WTC11 (cell line): Measurements from ENCODE around the gene MMP28. TPM values are rescaled to one million over a fixed set of nuclear protein-coding genes. Genes with fewer than 3 reads are reported as not detected.

Experiments
- ATAC-seq: fragments of 200-7000 bp; cut with Tn5 transposase; 2 replicates; pipeline ENCODE4 v1.10.0; 2021; ENCODE audit warnings: mild to moderate bottlenecking, moderate library complexity
- CTCF ChIA-PET: fragments of 300-600 bp; sonication (Branson Sonifier 250); formaldehyde crosslinking; loops from one replicate; lab custom pipeline; 2021; ENCODE audit warnings: antibody characterized with exemption; lab: Charles Lee
- POLR2A ChIA-PET: fragments of 350-600 bp; sonication (Branson Sonifier 250); formaldehyde crosslinking; loops from one replicate; lab custom pipeline; 2021; ENCODE audit warnings: antibody characterized with exemption; lab: Charles Lee
- DNase-seq: peaks from one replicate; pipeline ENCODE4 v3.0.0; 2021; ENCODE audit warnings: low spot score
- H3K27ac Mint-ChIP-seq: 2 replicates; pipeline ENCODE4 v1.8.0; 2021; ENCODE audit warnings: mixed read lengths
- H3K27me3 Mint-ChIP-seq: 2 replicates; pipeline ENCODE4 v1.8.0; 2021; ENCODE audit warnings: low read depth, mild to moderate bottlenecking, moderate library complexity, mixed read lengths
- H3K36me3 Mint-ChIP-seq: 2 replicates; pipeline ENCODE4 v1.8.0; 2021; ENCODE audit warnings: mixed read lengths
- H3K4me1 Mint-ChIP-seq: 2 replicates; pipeline ENCODE4 v1.8.0; 2022; ENCODE audit warnings: mixed read lengths
- H3K4me3 Mint-ChIP-seq: 2 replicates; pipeline ENCODE4 v1.8.0; 2021; ENCODE audit warnings: mild to moderate bottlenecking, moderate library complexity, mixed read lengths
- H3K9me3 Mint-ChIP-seq: 2 replicates; pipeline ENCODE4 v1.8.0; 2021; ENCODE audit warnings: mixed read lengths
- FOXK1 ChIP-seq: sonication (generic); formaldehyde crosslinking; IDR thresholded peaks from 2 replicates; pipeline ENCODE4 v1.8.0; 2022; ENCODE audit warnings: mild to moderate bottlenecking, moderate library complexity, missing genetic modification reagents
- FOXP1 ChIP-seq: sonication (generic); formaldehyde crosslinking; IDR thresholded peaks from 2 replicates; pipeline ENCODE4 v1.8.0; 2022; ENCODE audit warnings: missing genetic modification reagents, mild to moderate bottlenecking, moderate library complexity, borderline replicate concordance
- KAT7 ChIP-seq: sonication (generic); formaldehyde crosslinking; IDR thresholded peaks from 2 replicates; pipeline ENCODE4 v1.8.1; 2023; ENCODE audit warnings: missing genetic modification reagents, mild to moderate bottlenecking, borderline replicate concordance
- OVOL2 ChIP-seq: fragments of 250-450 bp; sonication (Bioruptor Pico); IDR thresholded peaks from 2 replicates; pipeline ENCODE4 v1.9.0; 2021; ENCODE audit warnings: mild to moderate bottlenecking, borderline replicate concordance
- RELA ChIP-seq: sonication (generic); formaldehyde crosslinking; IDR thresholded peaks from 2 replicates; pipeline ENCODE4 v1.8.1; 2022; ENCODE audit warnings: missing genetic modification reagents, mild to moderate bottlenecking, borderline replicate concordance
- RORB ChIP-seq: fragments of 250-450 bp; sonication (Bioruptor Pico); IDR thresholded peaks from 2 replicates; pipeline ENCODE4 v1.9.0; 2021; ENCODE audit warnings: mild to moderate bottlenecking
- TEAD1 ChIP-seq: sonication (generic); formaldehyde crosslinking; IDR thresholded peaks from 2 replicates; pipeline ENCODE4 v1.8.0; 2022; ENCODE audit warnings: mild to moderate bottlenecking, missing genetic modification reagents
- ZBTB21 ChIP-seq: sonication (generic); formaldehyde crosslinking; IDR thresholded peaks from 2 replicates; pipeline ENCODE4 v1.8.1; 2023; ENCODE audit warnings: mild to moderate bottlenecking, missing genetic modification reagents, borderline replicate concordance
- ZNF423 ChIP-seq: fragments of 250-450 bp; sonication (Bioruptor Pico); IDR thresholded peaks from 2 replicates; pipeline ENCODE4 v2.1.2; 2022; ENCODE audit warnings: mild to moderate bottlenecking, moderate library complexity
- ZNF671 ChIP-seq: fragments of 250-450 bp; sonication (Bioruptor Pico); IDR thresholded peaks from 2 replicates; pipeline ENCODE4 v1.8.0; 2021; ENCODE audit warnings: mild to moderate bottlenecking
- total RNA-seq: library from RNA; stranded (reverse); gene quantifications from 3 replicates; pipeline ENCODE4 v1.2.3, GENCODE V29; 2021
- TF ChIP-seq, protein P1 (sequence below): fragments of 250-450 bp; sonication (Bioruptor Pico); IDR thresholded peaks from 2 replicates; pipeline ENCODE4 v1.9.0; 2021; ENCODE audit warnings: mild to moderate bottlenecking, borderline replicate concordance
- TF ChIP-seq, protein P2 (sequence below): sonication (generic); formaldehyde crosslinking; IDR thresholded peaks from 2 replicates; pipeline ENCODE4 v1.8.1; 2022; ENCODE audit warnings: mild to moderate bottlenecking, missing genetic modification reagents, moderate library complexity, borderline replicate concordance
- TF ChIP-seq, protein P3 (sequence below): sonication (generic); formaldehyde crosslinking; IDR thresholded peaks from 2 replicates; pipeline ENCODE4 v1.8.1; 2023; ENCODE audit warnings: mild to moderate bottlenecking, missing genetic modification reagents
- TF ChIP-seq, protein P4 (sequence below): sonication (generic); formaldehyde crosslinking; IDR thresholded peaks from 2 replicates; pipeline ENCODE4 v1.8.1; 2022; ENCODE audit warnings: low read depth, missing genetic modification reagents, borderline replicate concordance
- TF ChIP-seq, protein P5 (sequence below): sonication (generic); formaldehyde crosslinking; IDR thresholded peaks from 2 replicates; pipeline ENCODE4 v1.8.1; 2023; ENCODE audit warnings: mild to moderate bottlenecking, missing genetic modification reagents, moderate library complexity
- TF ChIP-seq, protein P6 (sequence below): sonication (generic); formaldehyde crosslinking; IDR thresholded peaks from 2 replicates; pipeline ENCODE4 v1.8.1; 2023; ENCODE audit warnings: mild to moderate bottlenecking, missing genetic modification reagents, moderate library complexity
- TF ChIP-seq, protein P7 (sequence below): fragments of 250-450 bp; sonication (Bioruptor Pico); IDR thresholded peaks from 2 replicates; pipeline ENCODE4 v1.9.0; 2021; ENCODE audit warnings: mild to moderate bottlenecking
- TF ChIP-seq, protein P8 (sequence below): sonication (generic); formaldehyde crosslinking; IDR thresholded peaks from 2 replicates; pipeline ENCODE4 v1.8.0; 2023; ENCODE audit warnings: missing genetic modification reagents
- TF ChIP-seq, protein P9 (sequence below): fragments of 250-450 bp; sonication (Bioruptor Pico); IDR thresholded peaks from 2 replicates; pipeline ENCODE4 v2.1.2; 2022; ENCODE audit warnings: mild to moderate bottlenecking, moderate library complexity

MMP28 gene
- total RNA-seq, 1 experiment from 2014 or later = 0.22 TPM

DNA sequence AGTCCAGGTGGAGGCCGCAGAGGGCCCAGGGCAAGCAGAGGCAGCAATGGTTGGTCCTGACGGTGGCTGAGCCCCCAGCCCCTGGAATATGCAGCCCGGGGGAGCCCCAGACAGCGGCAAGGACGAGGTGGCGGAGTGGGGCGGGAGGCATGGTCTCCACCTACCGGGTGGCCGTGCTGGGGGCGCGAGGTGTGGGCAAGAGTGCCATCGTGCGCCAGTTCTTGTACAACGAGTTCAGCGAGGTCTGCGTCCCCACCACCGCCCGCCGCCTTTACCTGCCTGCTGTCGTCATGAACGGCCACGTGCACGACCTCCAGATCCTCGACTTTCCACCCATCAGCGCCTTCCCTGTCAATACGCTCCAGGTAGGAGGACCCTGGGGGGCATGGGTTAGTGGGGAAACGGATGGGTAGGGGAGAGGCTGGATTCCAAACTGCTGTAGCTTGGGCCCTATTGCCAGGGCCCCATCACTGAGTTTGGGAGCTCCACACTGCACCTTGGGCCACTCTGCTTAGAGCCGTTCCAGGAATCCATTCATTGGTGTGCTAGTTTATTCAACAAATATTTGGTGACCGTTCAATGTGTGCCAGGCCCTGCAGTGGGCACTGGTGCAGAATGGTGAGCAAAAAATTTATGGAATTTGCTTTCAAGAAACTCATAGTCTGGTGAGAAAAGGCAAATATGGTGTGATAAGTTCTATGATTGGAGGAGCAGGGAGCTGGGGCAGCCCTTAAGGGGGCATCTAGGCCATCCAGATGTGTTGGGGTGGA lies 60.2 kb downstream of the MMP28 start:
- H3K4me1 Mint-ChIP-seq = peaks cover 14% of the 10 kb centered on the region
- TF ChIP-seq, protein P1, sequence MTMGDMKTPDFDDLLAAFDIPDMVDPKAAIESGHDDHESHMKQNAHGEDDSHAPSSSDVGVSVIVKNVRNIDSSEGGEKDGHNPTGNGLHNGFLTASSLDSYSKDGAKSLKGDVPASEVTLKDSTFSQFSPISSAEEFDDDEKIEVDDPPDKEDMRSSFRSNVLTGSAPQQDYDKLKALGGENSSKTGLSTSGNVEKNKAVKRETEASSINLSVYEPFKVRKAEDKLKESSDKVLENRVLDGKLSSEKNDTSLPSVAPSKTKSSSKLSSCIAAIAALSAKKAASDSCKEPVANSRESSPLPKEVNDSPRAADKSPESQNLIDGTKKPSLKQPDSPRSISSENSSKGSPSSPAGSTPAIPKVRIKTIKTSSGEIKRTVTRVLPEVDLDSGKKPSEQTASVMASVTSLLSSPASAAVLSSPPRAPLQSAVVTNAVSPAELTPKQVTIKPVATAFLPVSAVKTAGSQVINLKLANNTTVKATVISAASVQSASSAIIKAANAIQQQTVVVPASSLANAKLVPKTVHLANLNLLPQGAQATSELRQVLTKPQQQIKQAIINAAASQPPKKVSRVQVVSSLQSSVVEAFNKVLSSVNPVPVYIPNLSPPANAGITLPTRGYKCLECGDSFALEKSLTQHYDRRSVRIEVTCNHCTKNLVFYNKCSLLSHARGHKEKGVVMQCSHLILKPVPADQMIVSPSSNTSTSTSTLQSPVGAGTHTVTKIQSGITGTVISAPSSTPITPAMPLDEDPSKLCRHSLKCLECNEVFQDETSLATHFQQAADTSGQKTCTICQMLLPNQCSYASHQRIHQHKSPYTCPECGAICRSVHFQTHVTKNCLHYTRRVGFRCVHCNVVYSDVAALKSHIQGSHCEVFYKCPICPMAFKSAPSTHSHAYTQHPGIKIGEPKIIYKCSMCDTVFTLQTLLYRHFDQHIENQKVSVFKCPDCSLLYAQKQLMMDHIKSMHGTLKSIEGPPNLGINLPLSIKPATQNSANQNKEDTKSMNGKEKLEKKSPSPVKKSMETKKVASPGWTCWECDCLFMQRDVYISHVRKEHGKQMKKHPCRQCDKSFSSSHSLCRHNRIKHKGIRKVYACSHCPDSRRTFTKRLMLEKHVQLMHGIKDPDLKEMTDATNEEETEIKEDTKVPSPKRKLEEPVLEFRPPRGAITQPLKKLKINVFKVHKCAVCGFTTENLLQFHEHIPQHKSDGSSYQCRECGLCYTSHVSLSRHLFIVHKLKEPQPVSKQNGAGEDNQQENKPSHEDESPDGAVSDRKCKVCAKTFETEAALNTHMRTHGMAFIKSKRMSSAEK (CRISPR knock-in tag) = no peak
- TF ChIP-seq, protein P2, sequence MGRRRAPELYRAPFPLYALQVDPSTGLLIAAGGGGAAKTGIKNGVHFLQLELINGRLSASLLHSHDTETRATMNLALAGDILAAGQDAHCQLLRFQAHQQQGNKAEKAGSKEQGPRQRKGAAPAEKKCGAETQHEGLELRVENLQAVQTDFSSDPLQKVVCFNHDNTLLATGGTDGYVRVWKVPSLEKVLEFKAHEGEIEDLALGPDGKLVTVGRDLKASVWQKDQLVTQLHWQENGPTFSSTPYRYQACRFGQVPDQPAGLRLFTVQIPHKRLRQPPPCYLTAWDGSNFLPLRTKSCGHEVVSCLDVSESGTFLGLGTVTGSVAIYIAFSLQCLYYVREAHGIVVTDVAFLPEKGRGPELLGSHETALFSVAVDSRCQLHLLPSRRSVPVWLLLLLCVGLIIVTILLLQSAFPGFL (CRISPR knock-in tag) = no peak
- no peak for TF ChIP-seq FOXK1 (CRISPR knock-in tag)
- TF ChIP-seq, protein P3, sequence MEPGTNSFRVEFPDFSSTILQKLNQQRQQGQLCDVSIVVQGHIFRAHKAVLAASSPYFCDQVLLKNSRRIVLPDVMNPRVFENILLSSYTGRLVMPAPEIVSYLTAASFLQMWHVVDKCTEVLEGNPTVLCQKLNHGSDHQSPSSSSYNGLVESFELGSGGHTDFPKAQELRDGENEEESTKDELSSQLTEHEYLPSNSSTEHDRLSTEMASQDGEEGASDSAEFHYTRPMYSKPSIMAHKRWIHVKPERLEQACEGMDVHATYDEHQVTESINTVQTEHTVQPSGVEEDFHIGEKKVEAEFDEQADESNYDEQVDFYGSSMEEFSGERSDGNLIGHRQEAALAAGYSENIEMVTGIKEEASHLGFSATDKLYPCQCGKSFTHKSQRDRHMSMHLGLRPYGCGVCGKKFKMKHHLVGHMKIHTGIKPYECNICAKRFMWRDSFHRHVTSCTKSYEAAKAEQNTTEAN (CRISPR knock-in tag) = no peak
- TF ChIP-seq OVOL2 = no peak
- TF ChIP-seq ZNF671 (CRISPR knock-in tag) = no peak
- TF ChIP-seq RORB (CRISPR knock-in tag) = no peak
- TF ChIP-seq, protein P4, sequence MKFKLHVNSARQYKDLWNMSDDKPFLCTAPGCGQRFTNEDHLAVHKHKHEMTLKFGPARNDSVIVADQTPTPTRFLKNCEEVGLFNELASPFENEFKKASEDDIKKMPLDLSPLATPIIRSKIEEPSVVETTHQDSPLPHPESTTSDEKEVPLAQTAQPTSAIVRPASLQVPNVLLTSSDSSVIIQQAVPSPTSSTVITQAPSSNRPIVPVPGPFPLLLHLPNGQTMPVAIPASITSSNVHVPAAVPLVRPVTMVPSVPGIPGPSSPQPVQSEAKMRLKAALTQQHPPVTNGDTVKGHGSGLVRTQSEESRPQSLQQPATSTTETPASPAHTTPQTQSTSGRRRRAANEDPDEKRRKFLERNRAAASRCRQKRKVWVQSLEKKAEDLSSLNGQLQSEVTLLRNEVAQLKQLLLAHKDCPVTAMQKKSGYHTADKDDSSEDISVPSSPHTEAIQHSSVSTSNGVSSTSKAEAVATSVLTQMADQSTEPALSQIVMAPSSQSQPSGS = no peak
- TF ChIP-seq, protein P5, sequence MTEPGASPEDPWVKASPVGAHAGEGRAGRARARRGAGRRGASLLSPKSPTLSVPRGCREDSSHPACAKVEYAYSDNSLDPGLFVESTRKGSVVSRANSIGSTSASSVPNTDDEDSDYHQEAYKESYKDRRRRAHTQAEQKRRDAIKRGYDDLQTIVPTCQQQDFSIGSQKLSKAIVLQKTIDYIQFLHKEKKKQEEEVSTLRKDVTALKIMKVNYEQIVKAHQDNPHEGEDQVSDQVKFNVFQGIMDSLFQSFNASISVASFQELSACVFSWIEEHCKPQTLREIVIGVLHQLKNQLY (CRISPR knock-in tag) = no peak
- TF ChIP-seq FOXP1 (CRISPR knock-in tag) = no peak
- no peak for TF ChIP-seq ZBTB21 (CRISPR knock-in tag)
- no peak for TF ChIP-seq KAT7 (CRISPR knock-in tag)
- no peak for TF ChIP-seq RELA (CRISPR knock-in tag)
- TF ChIP-seq, protein P6, sequence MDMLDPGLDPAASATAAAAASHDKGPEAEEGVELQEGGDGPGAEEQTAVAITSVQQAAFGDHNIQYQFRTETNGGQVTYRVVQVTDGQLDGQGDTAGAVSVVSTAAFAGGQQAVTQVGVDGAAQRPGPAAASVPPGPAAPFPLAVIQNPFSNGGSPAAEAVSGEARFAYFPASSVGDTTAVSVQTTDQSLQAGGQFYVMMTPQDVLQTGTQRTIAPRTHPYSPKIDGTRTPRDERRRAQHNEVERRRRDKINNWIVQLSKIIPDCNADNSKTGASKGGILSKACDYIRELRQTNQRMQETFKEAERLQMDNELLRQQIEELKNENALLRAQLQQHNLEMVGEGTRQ (CRISPR knock-in tag) = no peak
- TF ChIP-seq, all 79 proteins: peak for 0
- H3K27me3 Mint-ChIP-seq = peaks cover 26% of the 10 kb centered on the region
- no peaks in the 10 kb centered on the region for H3K9me3 Mint-ChIP-seq
- no peak for ATAC-seq
- peaks cover 5% of the 10 kb centered on the region; the same call in 1 of the 2 replicates for H3K36me3 Mint-ChIP-seq
- ChIA-PET POLR2A (no interaction called here), CTCF (interaction anchor here (1.3 to 1.6 kb wide), 3 partner anchors 12 to 70 kb away, joined by 4 to 6 read pairs (median 5); no protein-coding TSS in a partner anchor)
- H3K4me3 Mint-ChIP-seq = no peak overlapping the region
- no peak overlapping the region for H3K27ac Mint-ChIP-seq
- no peak for DNase-seq

DNA sequence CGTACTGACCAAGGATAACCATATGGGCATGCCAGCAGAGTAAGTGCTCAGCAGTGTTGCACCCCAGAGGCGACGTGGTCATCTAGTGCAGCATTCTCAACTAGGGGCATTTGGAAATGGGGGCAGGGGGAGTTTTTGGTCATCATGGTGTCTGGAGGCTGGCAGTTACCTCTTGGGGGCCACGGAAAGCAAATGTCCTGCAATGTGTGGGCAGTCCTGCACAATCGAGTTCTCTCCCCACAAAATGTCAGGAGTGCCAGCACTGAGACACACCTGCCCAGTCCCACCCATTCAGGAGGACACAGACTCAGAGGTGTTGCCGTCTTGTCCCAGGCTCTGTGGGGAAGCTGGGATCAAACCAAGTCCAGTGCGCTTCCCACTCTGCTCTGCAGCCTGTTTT lies 61.0 kb downstream of the MMP28 start:
- Mint-ChIP-seq H3K4me1 (peaks cover 19% of the 10 kb centered on the region), H3K27ac (no peak overlapping the region), H3K27me3 (peaks cover 25% of the 10 kb centered on the region), H3K4me3 (no peak overlapping the region), H3K36me3 (no peaks in the 10 kb centered on the region), H3K9me3 (no peaks in the 10 kb centered on the region)
- CTCF ChIA-PET = no interaction called here
- ATAC-seq (no peak), DNase-seq (no peak)
- POLR2A ChIA-PET = no interaction called here
- TF ChIP-seq ZNF423 (CRISPR knock-in tag) (no peak), TEAD1 (CRISPR knock-in tag) (no peak), ZNF671 (CRISPR knock-in tag) (no peak)
- TF ChIP-seq, protein P7, sequence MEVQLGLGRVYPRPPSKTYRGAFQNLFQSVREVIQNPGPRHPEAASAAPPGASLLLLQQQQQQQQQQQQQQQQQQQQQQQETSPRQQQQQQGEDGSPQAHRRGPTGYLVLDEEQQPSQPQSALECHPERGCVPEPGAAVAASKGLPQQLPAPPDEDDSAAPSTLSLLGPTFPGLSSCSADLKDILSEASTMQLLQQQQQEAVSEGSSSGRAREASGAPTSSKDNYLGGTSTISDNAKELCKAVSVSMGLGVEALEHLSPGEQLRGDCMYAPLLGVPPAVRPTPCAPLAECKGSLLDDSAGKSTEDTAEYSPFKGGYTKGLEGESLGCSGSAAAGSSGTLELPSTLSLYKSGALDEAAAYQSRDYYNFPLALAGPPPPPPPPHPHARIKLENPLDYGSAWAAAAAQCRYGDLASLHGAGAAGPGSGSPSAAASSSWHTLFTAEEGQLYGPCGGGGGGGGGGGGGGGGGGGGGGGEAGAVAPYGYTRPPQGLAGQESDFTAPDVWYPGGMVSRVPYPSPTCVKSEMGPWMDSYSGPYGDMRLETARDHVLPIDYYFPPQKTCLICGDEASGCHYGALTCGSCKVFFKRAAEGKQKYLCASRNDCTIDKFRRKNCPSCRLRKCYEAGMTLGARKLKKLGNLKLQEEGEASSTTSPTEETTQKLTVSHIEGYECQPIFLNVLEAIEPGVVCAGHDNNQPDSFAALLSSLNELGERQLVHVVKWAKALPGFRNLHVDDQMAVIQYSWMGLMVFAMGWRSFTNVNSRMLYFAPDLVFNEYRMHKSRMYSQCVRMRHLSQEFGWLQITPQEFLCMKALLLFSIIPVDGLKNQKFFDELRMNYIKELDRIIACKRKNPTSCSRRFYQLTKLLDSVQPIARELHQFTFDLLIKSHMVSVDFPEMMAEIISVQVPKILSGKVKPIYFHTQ (CRISPR knock-in tag) = no peak
- TF ChIP-seq, protein P8, sequence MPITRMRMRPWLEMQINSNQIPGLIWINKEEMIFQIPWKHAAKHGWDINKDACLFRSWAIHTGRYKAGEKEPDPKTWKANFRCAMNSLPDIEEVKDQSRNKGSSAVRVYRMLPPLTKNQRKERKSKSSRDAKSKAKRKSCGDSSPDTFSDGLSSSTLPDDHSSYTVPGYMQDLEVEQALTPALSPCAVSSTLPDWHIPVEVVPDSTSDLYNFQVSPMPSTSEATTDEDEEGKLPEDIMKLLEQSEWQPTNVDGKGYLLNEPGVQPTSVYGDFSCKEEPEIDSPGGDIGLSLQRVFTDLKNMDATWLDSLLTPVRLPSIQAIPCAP (CRISPR knock-in tag) = no peak
- TF ChIP-seq, protein P9, sequence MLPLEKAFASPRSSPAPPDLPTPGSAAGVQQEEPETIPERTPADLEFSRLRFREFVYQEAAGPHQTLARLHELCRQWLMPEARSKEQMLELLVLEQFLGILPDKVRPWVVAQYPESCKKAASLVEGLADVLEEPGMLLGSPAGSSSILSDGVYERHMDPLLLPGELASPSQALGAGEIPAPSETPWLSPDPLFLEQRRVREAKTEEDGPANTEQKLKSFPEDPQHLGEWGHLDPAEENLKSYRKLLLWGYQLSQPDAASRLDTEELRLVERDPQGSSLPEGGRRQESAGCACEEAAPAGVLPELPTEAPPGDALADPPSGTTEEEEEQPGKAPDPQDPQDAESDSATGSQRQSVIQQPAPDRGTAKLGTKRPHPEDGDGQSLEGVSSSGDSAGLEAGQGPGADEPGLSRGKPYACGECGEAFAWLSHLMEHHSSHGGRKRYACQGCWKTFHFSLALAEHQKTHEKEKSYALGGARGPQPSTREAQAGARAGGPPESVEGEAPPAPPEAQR = no peak
